Gastroesophageal sphincter (tissue), 3 donors: ENCODE measurements around the gene C6orf89.

Source experiments
- CTCF ChIP-seq, 4 experiments: fragments of 200-600 bp in 2 of 4; fragments of 450-650 bp in 2 of 4; sonication (generic) in 1 of 4; IDR thresholded peaks; one replicate each; pipeline ENCODE4 v1.5.1; 2017 to 2019; ENCODE audit warnings: antibody characterized with exemption in 4 of 4, mild to moderate bottlenecking in 2 of 4, moderate library complexity in 2 of 4
- POLR2A ChIP-seq, 2 donors: fragments of 450-650 bp; IDR thresholded peaks; one replicate each; pipeline ENCODE4 v1.6.1; 2017; ENCODE audit warnings: antibody characterized with exemption in 2 of 2, mild to moderate bottlenecking in 2 of 2, moderate library complexity in 1 of 2
- POLR2AphosphoS5 ChIP-seq: sonication (generic); formaldehyde crosslinking; IDR thresholded peaks from one replicate; pipeline ENCODE4 v1.6.1; 2017; ENCODE audit warnings: antibody characterized with exemption

GRCh38 chr6:36976007-36976264 is 90.2 kb downstream of the C6orf89 start:
- TF ChIP-seq CTCF (IDR thresholded peaks at IDR 0.05) (no peak), POLR2A (IDR thresholded peaks at IDR 0.05) (no peak), POLR2AphosphoS5 (no peak)
